ENCODE measurements around the gene MARVELD3. TPM values are rescaled to one million over a fixed set of nuclear protein-coding genes. Genes with fewer than 3 reads are reported as not detected.
"Not testable (repeated sequence)": the region's sequence is repeated elsewhere in the genome, so short reads cannot be mapped to it uniquely, and the experiment has no call there.

MARVELD3 gene, protein sequence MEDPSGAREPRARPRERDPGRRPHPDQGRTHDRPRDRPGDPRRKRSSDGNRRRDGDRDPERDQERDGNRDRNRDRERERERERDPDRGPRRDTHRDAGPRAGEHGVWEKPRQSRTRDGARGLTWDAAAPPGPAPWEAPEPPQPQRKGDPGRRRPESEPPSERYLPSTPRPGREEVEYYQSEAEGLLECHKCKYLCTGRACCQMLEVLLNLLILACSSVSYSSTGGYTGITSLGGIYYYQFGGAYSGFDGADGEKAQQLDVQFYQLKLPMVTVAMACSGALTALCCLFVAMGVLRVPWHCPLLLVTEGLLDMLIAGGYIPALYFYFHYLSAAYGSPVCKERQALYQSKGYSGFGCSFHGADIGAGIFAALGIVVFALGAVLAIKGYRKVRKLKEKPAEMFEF
- not detected in 2 replicates for total RNA-seq (2014; rRNA removed; shearing (Covaris generic))

- H3K27me3 ChIP-seq (replicated peaks) = peaks cover 46% of the 10 kb centered on the region
- H3K4me1 ChIP-seq (replicated peaks) = peaks cover 6% of the 10 kb centered on the region
- H3K9me3 ChIP-seq (replicated peaks) = peaks cover 5% of the 10 kb centered on the region; the same call in 1 of the 2 replicates
- no peaks in the 10 kb centered on the region for H3K36me3 ChIP-seq
- DNase-seq (ENCODE audit: low read depth in 1 of 2, low spot score in 2 of 2) = no peak
- H3K27ac ChIP-seq = no peak within 1 kb of the TSS
- no peak within 1 kb of the TSS for H3K4me3 ChIP-seq
Observed at GRCh38 chr16:71626018-71626857, at the start of gene MARVELD3. Gene MARVELD3 (plus strand): TSS chr16:71626184. CDS start chr16:71626230, 46 bp downstream.

DNA sequence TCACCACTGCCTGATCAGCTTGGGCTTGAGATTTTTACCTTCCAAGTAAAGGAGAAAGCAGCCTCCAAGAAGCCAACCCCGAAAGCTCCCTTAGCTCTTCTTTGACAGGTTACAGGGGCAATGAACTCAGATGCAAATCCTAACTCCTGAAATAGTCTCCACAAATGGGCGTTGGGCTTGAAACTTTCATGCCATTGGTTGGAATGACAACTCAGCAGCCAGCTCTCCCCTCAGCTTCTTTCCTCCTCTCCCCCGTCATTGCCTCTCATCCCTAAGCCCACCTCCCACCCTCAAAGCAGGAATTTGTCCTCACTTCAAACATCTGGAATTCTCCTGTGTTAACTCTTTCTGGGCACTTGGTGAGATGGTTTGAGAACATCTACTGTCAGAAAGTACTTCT, 49.0 kb upstream of the MARVELD3 start, which contains the start of gene TAT:
TAT (minus strand) TSS at position 122 of the 400 bp plus-strand sequence. CDS start 677 bp downstream, outside the sequence.
- no peaks in the 10 kb centered on the region for H3K36me3 ChIP-seq
- peaks cover 11% of the 10 kb centered on the region for H3K27me3 ChIP-seq (replicated peaks)
- DNase-seq (ENCODE audit: low read depth in 1 of 2, low spot score in 2 of 2) = no peak
- H3K4me3 ChIP-seq = no peak within 1 kb of the TSS
- H3K9me3 ChIP-seq (replicated peaks) = 0 out of 2 replicates have a peak, but pooled peaks cover 2% of the 10 kb centered on the region
- no peaks in the 10 kb centered on the region for H3K4me1 ChIP-seq (replicated peaks)
- H3K27ac ChIP-seq = no peak within 1 kb of the TSS

DNA sequence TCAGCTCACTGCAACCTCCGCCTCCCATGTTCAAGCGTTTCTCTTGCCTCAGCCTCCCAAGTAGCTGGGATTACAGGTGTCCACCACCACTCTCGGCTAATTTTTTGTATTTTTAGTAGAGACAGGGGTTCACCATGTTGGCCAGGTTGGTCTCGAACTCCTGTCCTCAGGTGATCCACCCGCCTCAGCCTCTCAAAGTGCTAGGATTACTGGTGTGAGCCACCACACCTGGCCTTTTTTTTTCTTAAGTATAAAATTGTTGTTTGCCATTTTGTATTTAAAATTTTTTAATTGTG, 43.5 kb upstream of the MARVELD3 start:
- H3K4me3 ChIP-seq; H3K9me3 ChIP-seq (replicated peaks); H3K36me3 ChIP-seq; H3K4me1 ChIP-seq (replicated peaks); H3K27ac ChIP-seq; DNase-seq (ENCODE audit: low read depth in 1 of 2, low spot score in 2 of 2): not testable (repeated sequence)
- peaks cover 16% of the 10 kb centered on the region for H3K27me3 ChIP-seq (replicated peaks)

GRCh38 chr16:71584543-71585317, 41.3 kb upstream of the MARVELD3 start:
- Histone ChIP-seq H3K9me3 (replicated peaks) (no peaks in the 10 kb centered on the region), H3K36me3 (no peaks in the 10 kb centered on the region), H3K27ac (no peak overlapping the region), H3K4me1 (replicated peaks) (no peaks in the 10 kb centered on the region), H3K27me3 (replicated peaks) (peaks cover 23% of the 10 kb centered on the region), H3K4me3 (no peak overlapping the region)
- DNase-seq (ENCODE audit: low read depth in 1 of 2, low spot score in 2 of 2) = no peak

- no peak overlapping the region for H3K4me3 ChIP-seq
- H3K36me3 ChIP-seq = no peaks in the 10 kb centered on the region
- no peaks in the 10 kb centered on the region for H3K4me1 ChIP-seq (replicated peaks)
Observed at GRCh38 chr16:71585318-71585703, 40.7 kb upstream of the MARVELD3 start.

DNA sequence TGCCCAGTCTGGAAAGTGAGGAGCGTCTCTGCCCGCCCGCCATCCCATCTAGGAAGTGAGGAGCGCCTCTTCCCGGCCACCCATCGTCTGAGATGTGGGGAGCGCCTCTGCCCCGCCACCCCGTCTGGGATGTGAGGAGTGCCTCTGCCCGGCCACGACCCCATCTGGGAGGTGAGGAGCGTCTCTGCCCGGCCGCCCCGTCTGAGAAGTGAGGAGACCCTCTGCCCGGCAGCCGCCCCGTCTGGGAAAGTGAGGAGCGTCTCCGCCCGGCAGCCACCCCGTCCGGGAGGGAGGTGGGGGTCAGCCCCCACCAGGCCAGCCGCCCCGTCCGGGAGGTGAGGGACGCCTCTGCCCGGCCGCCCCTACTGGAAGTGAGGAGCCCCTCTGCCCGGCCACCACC, 36.6 kb upstream of the MARVELD3 start:
- DNase-seq (ENCODE audit: low read depth in 1 of 2, low spot score in 2 of 2); H3K4me1 ChIP-seq (replicated peaks); H3K36me3 ChIP-seq: not testable (repeated sequence)

More at GRCh38 chr16:71585318-71585703, 40.7 kb upstream of the MARVELD3 start:
- Histone ChIP-seq H3K27ac (no peak overlapping the region), H3K9me3 (replicated peaks) (no peaks in the 10 kb centered on the region), H3K27me3 (replicated peaks) (peaks cover 23% of the 10 kb centered on the region)
- no peak for DNase-seq (ENCODE audit: low read depth in 1 of 2, low spot score in 2 of 2)

DNA sequence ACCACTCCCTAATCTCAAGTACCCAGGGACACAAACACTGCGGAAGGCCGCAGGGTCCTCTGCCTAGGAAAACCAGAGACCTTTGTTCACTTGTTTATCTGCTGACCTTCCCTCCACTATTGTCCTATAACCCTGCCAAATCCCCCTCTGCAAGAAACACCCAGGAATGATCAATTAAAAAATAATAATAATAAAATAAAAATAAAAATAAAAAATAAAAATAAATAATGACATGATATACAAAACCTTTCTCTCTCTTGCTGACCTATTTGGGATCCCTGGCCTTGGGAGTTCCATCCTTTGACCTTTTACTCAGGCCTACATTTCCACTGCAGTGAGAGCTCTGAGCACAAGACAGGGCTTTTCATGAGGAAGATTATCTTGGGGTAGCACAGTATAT, 35.9 kb upstream of the MARVELD3 start:
- not testable (repeated sequence) for H3K36me3 ChIP-seq; H3K4me1 ChIP-seq (replicated peaks); DNase-seq (ENCODE audit: low read depth in 1 of 2, low spot score in 2 of 2); H3K9me3 ChIP-seq (replicated peaks); H3K27ac ChIP-seq; H3K4me3 ChIP-seq
- H3K27me3 ChIP-seq (replicated peaks) = peaks cover 24% of the 10 kb centered on the region

More for the DNA sequence above, 36.6 kb upstream of the MARVELD3 start:
- H3K9me3 ChIP-seq (replicated peaks); H3K27ac ChIP-seq; H3K4me3 ChIP-seq: not testable (repeated sequence)
- H3K27me3 ChIP-seq (replicated peaks) = peaks cover 27% of the 10 kb centered on the region

DNA sequence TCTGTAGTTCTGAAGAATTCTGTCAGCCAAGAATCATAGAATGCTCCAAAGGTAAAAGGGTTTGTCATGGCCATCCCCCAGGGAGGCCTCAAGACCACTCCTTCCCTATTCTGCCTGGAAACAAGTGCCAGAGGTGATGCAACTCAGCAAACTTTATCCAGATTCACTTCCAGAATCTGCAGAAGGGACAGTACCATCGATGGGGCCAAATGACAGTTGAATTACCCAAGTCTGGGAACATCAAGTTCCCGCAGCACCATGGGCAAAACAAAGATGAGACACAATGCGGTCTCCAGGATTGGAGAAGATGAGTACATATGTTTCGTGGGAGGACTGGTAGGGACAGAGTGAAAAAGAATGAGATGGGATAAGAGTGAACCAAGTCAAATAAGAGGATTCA, 35.4 kb upstream of the MARVELD3 start:
- H3K27ac ChIP-seq = no peak overlapping the region
- H3K4me1 ChIP-seq (replicated peaks) = no peaks in the 10 kb centered on the region
- no peaks in the 10 kb centered on the region for H3K9me3 ChIP-seq (replicated peaks)
- H3K4me3 ChIP-seq = no peak overlapping the region
- no peaks in the 10 kb centered on the region for H3K36me3 ChIP-seq
- peaks cover 19% of the 10 kb centered on the region for H3K27me3 ChIP-seq (replicated peaks)
- DNase-seq (ENCODE audit: low read depth in 1 of 2, low spot score in 2 of 2) = no peak

GRCh38 chr16:71591917-71592316, 34.1 kb upstream of the MARVELD3 start:
- no peak overlapping the region for H3K27ac ChIP-seq
- H3K4me1 ChIP-seq (replicated peaks) = no peaks in the 10 kb centered on the region
- no peak for DNase-seq (ENCODE audit: low read depth in 1 of 2, low spot score in 2 of 2)
- H3K36me3 ChIP-seq = no peaks in the 10 kb centered on the region
- no peak overlapping the region for H3K4me3 ChIP-seq
- H3K9me3 ChIP-seq (replicated peaks) = no peaks in the 10 kb centered on the region
- 0 out of 2 replicates have a peak, but pooled peaks cover 15% of the 10 kb centered on the region for H3K27me3 ChIP-seq (replicated peaks)

DNA sequence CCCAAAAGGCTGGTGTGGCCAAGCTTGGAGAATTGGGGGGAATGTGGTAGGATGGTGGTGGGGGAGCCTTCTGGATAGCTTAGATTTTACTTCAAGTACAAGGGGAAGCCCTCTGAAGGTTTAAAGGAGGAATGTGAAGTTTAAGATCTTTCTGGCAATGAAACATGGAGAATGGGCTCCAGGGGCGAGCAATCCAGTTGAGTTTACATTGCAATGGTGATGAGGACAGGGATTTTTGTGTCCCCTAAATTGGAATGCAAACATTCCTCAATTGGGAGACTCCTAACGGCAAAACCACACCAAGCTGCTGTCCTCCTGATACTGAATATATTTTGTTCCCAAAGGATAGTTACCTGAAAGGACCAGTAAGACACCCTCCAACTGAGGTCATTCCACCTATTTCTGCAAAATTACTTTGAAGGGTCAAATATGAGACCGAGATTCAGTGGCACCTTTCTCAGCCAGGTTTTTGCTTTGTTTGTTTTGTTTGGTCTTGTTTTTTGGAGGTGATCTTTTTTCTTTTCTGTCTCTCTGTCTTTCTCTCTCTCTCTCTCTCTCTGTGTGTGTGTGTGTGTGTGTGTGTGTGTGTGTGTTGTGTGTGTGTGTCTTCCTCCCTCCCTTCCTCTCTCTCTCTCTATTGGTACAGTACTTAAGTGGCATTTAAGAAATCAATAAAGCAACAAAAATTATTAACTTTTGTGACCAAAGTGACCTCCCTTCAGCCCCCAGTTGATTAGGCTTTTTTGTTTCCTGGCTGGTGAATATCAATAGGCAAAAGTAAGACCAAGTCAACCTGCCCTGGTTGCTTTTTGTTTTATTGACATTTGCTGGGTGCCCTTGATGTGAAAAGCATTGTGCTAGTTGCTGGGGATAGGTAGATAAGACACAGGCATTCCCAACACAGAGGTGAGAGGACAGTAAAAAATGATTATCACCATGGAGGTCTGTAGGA, 32.7 kb upstream of the MARVELD3 start:
- Histone ChIP-seq H3K9me3 (replicated peaks) (no peaks in the 10 kb centered on the region), H3K27me3 (replicated peaks) (0 out of 2 replicates have a peak, but pooled peaks cover 5% of the 10 kb centered on the region), H3K27ac (no peak overlapping the region), H3K36me3 (no peaks in the 10 kb centered on the region), H3K4me1 (replicated peaks) (no peaks in the 10 kb centered on the region), H3K4me3 (no peak overlapping the region)
- no peak for DNase-seq (ENCODE audit: low read depth in 1 of 2, low spot score in 2 of 2)

DNA sequence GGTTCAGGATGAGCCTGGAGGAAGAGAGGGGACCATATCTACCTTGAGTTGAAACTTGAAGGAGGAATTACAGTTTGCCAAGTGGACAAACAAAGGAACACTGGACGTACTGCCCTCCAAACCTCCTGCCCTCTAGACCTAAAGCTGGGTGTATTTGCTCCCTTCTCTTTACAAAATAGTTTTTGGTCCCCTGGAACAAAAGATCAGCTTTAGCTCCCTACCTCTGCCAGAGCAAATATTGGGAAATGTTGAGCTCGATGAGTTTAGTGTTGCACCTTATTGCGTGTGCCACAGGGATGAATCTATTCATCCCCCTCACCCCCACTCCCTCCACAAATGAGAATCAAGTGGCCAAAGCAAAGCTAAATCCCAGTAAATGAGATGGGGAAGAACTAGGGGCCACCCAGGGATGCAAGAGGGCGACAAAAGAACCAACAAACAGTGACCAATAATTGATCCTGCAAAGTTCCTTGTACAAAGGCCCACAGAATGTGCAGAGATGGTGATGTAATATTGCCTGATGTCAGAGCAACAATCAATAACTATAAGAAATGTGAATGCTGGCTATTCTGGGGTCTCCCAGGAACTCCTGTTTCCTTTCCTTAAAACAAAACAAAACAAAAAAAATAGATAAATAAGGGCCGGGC, 31.9 kb upstream of the MARVELD3 start:
- DNase-seq (ENCODE audit: low read depth in 1 of 2, low spot score in 2 of 2) = no peak
- Histone ChIP-seq H3K27ac (no peak overlapping the region), H3K4me3 (no peak overlapping the region)

GRCh38 chr16:71595340-71595826, 30.6 kb upstream of the MARVELD3 start:
- not testable (repeated sequence) for H3K9me3 ChIP-seq (replicated peaks); H3K27me3 ChIP-seq (replicated peaks); H3K27ac ChIP-seq; H3K4me1 ChIP-seq (replicated peaks); DNase-seq (ENCODE audit: low read depth in 1 of 2, low spot score in 2 of 2); H3K4me3 ChIP-seq; H3K36me3 ChIP-seq

More for the DNA sequence above, 31.9 kb upstream of the MARVELD3 start:
- H3K4me1 ChIP-seq (replicated peaks) = no peaks in the 10 kb centered on the region
- no peaks in the 10 kb centered on the region for H3K36me3 ChIP-seq
- 0 out of 2 replicates have a peak, but pooled peaks cover 4% of the 10 kb centered on the region for H3K27me3 ChIP-seq (replicated peaks)
- no peaks in the 10 kb centered on the region for H3K9me3 ChIP-seq (replicated peaks)
